CD4-positive, alpha-beta T cell treated with Interleukin-6 at 100 ng/mL for 8 hours (primary cell): ENCODE data around the gene MAN2B2.

ENCODE experiments used
- DNase-seq: peaks from one replicate; pipeline ENCODE4 v3.0.0-alpha.2; 2020; ENCODE audit warnings: mixed read lengths, low spot score

The MAN2B2 gene

GRCh38 chr4:6568148-6568547 lies 6.8 kb upstream of the MAN2B2 start:
- no peak for DNase-seq

- no peak for DNase-seq
Observed at GRCh38 chr4:6568689-6569332, 6.2 kb upstream of the MAN2B2 start.

GRCh38 chr4:6571608-6572007 lies 3.4 kb upstream of the MAN2B2 start:
- no peak for DNase-seq

GRCh38 chr4:6573551-6573950 lies 1.4 kb upstream of the MAN2B2 start:
- no peak for DNase-seq

- no peak for DNase-seq
Observed at GRCh38 chr4:6573986-6574746, 823 bp upstream of the MAN2B2 start.

GRCh38 chr4:6575503-6576240 lies 683 bp downstream of the MAN2B2 start:
- DNase-seq = no peak

- DNase-seq = no peak
Observed at GRCh38 chr4:6576512-6576911, 1.5 kb downstream of the MAN2B2 start.

GRCh38 chr4:6576932-6577331 lies 1.9 kb downstream of the MAN2B2 start:
- no peak for DNase-seq

GRCh38 chr4:6577409-6577808 lies 2.4 kb downstream of the MAN2B2 start:
- DNase-seq = no peak

- DNase-seq = no peak
Observed at GRCh38 chr4:6578221-6578620, 3.2 kb downstream of the MAN2B2 start.

- DNase-seq = no peak
Observed at GRCh38 chr4:6580353-6580752, 5.4 kb downstream of the MAN2B2 start.

GRCh38 chr4:6581566-6582121 lies 6.7 kb downstream of the MAN2B2 start:
- DNase-seq = no peak

GRCh38 chr4:6582889-6583490 lies 8.0 kb downstream of the MAN2B2 start:
- DNase-seq = no peak

GRCh38 chr4:6584865-6585264 lies 9.9 kb downstream of the MAN2B2 start:
- no peak for DNase-seq

- DNase-seq = no peak
Observed at GRCh38 chr4:6586715-6587325, 11.8 kb downstream of the MAN2B2 start.

GRCh38 chr4:6589444-6589843 lies 14.5 kb downstream of the MAN2B2 start:
- DNase-seq = no peak

GRCh38 chr4:6591313-6591712 lies 16.3 kb downstream of the MAN2B2 start:
- no peak for DNase-seq

GRCh38 chr4:6591781-6592180 lies 16.8 kb downstream of the MAN2B2 start:
- no peak for DNase-seq

GRCh38 chr4:6592804-6593563 lies 18.0 kb downstream of the MAN2B2 start:
- DNase-seq = no peak

- no peak for DNase-seq
Observed at GRCh38 chr4:6594341-6594740, 19.4 kb downstream of the MAN2B2 start.

- DNase-seq = no peak
Observed at GRCh38 chr4:6594826-6595355, 19.9 kb downstream of the MAN2B2 start.
